ENCODE data around the gene KRT7.

Gene KRT7

GRCh38 chr12:52210186-52210924, 22.7 kb upstream of the KRT7 start:
- no peak for TF ChIP-seq CTCF (IDR thresholded peaks at IDR 0.05; ENCODE audit: extremely low read depth, missing control alignments)
- DNase-seq (ENCODE audit: low spot score) = no peak

GRCh38 chr12:52210925-52211650, 22.0 kb upstream of the KRT7 start:
- DNase-seq (ENCODE audit: low spot score) = no peak
- TF ChIP-seq CTCF (IDR thresholded peaks at IDR 0.05; ENCODE audit: extremely low read depth, missing control alignments) = no peak

- DNase-seq (ENCODE audit: low spot score) = no peak
- TF ChIP-seq CTCF (IDR thresholded peaks at IDR 0.05; ENCODE audit: extremely low read depth, missing control alignments) = no peak
Observed at GRCh38 chr12:52211716-52212585, 21.1 kb upstream of the KRT7 start.

- no peak for TF ChIP-seq CTCF (IDR thresholded peaks at IDR 0.05; ENCODE audit: extremely low read depth, missing control alignments)
- DNase-seq (ENCODE audit: low spot score) = no peak
Observed at GRCh38 chr12:52212701-52213563, 20.1 kb upstream of the KRT7 start.

- peak; percentile 71 for DNase-seq (ENCODE audit: low spot score)
- TF ChIP-seq CTCF (IDR thresholded peaks at IDR 0.05; ENCODE audit: extremely low read depth, missing control alignments) = peak; percentile 93
Observed at GRCh38 chr12:52213564-52214420, 19.3 kb upstream of the KRT7 start.

- no peak for DNase-seq (ENCODE audit: low spot score)
- TF ChIP-seq CTCF (IDR thresholded peaks at IDR 0.05; ENCODE audit: extremely low read depth, missing control alignments) = peak; percentile 26
Observed at GRCh38 chr12:52214421-52214802, 18.6 kb upstream of the KRT7 start.

Measured in GM20000 (cell line).